Neural cell (in vitro differentiated cells): Measurements from ENCODE around the gene MPPED1.

Experiments used
- CTCF ChIP-seq: fragments of 450-650 bp; IDR thresholded peaks from 2 replicates; pipeline ENCODE4 v1.5.1; 2014; ENCODE audit warnings: antibody characterized with exemption, mild to moderate bottlenecking, moderate library complexity; ENCODE audit not compliant: poor library complexity, severe bottlenecking
- RAD21 ChIP-seq: fragments of 450-650 bp; conservative IDR thresholded peaks from 2 replicates; pipeline ENCODE4 v1.6.1; 2014; ENCODE audit warnings: antibody characterized with exemption, mild to moderate bottlenecking, moderate library complexity

- TF ChIP-seq CTCF (no peak), RAD21 (no peak)
Observed at GRCh38 chr22:43464809-43465208, 53.0 kb downstream of the MPPED1 start.
